ENCODE results near the gene USP25.

- no peak for TF ChIP-seq CTCF (IDR thresholded peaks at IDR 0.05)
- TF ChIP-seq POLR2AphosphoS5 (IDR thresholded peaks at IDR 0.05) = peak in 2 of 3 donors; percentile 26 to 37
- no peak for TF ChIP-seq POLR2A (IDR thresholded peaks at IDR 0.05)
- TF ChIP-seq EP300 (IDR thresholded peaks at IDR 0.05) = no peak
Observed at GRCh38 chr21:15768045-15768601, 38.3 kb downstream of the USP25 start.
